SIG-M5 treated with dmso at 0.1 percent for 504 hours (cell line): ENCODE measurements around the gene NPAS3.

ENCODE experiments used
- DNase-seq: peaks from one replicate; lab custom pipeline; 2025; ENCODE audit not compliant: unreplicated experiment; lab: John Stamatoyannopoulos, UW

The NPAS3 gene

DNA sequence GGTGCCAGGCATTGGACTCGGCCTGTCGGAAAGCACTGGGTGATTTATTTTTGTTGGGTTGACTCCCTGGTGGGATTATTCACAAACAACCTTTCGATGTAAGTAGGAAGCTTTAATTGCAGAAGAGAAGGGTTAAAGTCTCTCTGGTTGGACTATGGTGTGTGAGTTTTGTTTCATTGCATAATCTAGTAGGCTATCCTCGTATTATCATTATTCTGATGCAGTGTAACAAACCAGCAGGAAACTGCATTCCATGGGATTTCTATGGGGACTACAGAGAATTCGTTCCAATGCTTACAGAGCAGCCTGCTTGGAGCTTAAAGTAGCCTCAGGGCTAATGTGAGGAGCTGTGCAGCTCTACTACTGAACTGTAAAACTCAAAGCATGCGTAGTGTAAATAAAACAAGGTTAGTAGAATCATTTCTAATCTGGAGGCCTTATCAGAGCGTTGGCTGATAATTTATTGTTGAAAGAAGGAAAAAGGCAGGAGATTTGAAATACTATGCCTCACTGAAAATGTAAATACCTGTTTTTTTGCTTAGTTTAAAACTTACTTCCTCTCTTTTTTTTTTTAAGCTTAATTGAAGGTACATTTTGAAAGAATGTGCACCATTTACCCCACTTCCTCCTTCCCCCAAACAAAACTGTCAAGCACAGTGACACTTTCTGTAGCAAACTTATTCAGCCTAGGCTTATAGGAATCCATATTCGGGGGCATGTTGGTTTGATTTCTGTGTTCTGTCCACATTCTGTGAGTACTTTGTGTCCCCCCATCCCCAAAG, 226.7 kb downstream of the NPAS3 start:
- DNase-seq, result peak; percentile 16

DNA sequence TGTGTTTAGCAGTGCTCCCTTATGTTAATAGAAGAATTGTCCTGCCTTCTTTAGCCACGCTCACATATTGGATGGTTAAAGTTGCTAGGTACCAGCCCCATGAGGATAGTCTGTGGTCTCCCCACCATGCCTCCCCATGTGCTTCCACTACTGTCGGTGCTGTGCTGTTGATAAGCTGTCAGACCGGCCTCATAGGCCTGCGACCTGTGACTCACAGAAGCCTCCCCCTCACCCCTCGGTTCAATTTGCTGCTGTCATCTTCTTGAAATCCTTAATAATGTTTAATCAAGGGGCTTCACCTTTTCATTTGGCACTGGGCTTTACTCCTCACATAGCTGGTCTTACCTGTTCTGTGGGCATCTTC, 227.2 kb downstream of the NPAS3 start:
- DNase-seq, result no peak

DNA sequence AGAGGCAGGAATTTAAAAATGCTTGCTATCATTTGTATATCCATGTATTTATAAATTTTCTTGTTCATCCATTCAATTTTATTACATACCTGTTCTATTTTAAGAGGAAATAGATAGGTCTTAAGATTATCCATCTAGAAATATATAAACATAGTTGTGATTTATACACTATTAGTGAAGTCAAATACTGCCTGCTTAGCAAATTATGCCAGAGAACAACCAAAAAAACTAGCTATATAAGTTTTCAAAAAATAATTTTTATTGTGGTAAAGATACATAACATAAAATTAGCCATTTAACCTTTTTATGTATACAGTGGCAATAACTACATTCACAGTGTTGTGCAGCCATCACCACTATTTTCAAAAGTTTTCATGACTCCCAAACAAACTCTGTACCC, 237.3 kb downstream of the NPAS3 start:
- DNase-seq, result no peak

DNA sequence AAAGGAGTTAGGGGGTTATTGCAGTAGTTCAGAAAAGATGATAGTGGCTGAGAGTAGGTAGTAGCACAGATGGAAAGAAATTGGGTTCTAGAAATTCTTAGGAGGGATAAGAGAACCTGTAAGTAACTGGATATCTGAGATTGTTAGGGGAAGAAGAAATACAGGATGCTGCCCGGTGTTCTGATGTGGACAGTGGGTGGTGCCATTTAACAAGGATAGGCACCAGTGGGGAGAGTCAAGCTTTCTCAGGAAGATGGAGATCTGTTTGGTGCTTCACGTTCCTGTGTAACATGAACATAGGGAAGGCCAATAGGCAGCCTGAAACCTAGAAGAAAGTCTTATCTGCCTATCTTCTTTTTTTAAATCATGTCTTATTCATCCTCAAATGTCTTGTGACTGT, 245.9 kb downstream of the NPAS3 start:
- DNase-seq, result peak; percentile 3

DNA sequence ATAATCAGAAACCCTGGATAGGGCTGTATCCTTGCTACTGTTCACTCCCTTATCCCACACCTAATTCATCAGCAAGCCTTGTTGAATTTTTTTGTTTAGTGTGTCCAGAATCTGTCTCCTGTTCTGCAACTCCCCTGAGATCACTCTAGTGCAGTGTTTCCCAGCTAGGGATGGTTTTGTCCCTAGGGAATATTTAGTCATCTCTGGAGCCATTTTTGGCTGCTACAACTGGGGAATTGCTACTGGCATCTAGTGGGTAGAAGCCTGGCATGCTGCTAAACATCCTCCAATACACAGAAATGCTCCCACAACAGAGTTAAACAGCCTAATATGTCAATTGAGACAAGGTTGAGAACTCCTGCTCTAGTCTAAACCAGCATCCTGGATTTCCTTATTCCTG, 248.0 kb downstream of the NPAS3 start:
- no peak for DNase-seq

DNA sequence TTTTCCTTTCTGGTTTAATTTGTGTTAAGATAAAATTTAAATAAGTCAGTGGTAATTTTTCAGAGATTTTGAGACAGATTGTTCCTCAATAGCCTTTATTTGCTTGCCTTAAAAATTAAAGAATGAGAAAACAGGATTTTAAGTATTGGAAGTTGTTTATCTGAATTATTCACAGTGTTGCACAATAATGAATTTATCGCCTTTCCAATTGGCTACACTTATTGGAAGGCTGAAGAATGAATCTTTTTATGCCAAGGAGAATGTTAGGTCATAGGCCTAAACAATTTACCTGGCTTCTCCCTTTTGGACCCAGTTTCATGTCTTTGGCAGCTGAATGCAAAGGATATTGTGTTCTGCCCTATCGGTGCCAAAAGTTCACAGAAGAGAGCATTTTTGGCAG, 250.2 kb downstream of the NPAS3 start:
- DNase-seq, result no peak

DNA sequence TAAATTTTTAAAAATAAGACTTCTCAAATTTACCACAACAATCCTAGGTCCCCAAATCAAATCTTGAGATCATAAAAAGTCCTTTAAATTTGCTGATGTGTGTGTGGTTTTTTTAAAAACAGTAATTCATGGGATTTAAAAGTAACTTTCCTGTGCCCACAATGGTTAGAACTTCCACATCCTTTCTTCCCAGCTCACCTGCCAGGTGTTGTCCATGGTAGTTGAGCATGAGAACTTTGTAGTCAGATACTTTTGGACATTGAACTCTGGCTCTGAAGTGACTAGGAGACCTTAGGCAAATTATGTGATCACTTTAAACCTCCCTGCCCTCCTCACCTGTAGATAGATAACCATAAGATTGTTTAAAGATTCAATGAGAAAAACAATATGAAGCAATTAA, 253.2 kb downstream of the NPAS3 start:
- no peak for DNase-seq

DNA sequence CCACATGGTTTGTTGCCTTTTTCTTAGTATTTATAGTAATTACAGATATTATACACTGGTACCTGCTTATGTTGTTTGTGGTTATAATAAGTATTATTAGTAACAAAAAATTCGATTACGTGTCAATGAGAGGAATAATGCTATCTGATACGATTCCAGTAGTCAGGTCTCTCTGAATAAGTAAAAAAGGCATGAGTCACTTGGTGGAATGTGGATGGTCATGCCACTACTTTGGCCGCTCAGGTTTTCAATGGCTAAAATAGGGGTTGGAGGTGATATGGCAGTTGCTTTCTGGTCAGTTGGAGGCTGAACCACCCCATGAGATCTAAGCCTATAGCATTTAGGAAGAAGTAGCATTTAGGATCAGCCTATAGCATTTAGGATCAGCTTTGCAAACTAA, 255.9 kb downstream of the NPAS3 start:
- no peak for DNase-seq

DNA sequence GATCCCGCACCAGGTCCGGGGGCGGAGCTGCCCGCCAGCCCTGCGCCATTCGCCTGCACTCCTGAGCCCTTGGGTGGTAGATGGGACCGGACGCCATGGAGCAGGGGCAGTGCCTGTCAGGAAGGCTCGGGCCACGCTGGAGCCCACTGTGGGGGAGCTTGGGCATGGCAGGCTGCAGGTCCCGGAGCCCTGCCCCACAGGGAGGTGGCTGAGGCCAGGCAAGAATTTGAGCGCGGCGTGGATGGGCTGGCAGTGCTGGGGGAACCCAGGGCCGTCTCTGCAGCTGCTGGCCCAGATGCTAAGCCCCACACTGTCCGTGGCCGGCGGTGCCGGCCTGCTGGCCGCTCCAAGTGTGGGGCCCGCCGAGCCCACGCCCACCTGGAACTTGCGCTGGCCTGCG, 260.0 kb downstream of the NPAS3 start:
- DNase-seq, result no peak

DNA sequence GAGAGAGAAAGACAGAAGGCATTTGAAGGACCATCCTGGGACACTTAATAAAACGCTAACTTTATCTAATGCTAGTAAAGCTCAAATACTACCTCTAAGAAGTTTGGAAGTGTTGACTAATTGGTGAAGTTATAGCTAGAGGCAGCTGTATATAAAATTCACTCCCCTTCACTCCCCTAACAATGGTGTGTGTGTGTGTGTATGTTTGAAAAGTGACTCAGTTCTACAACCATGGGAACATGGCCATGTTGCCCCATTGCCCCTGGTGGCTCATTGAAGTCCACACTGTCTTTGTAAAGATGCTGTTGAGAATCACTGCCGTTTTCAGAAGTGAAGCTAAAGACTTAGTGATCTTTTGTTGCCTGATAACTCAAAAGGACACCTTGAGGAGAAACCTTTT, 262.4 kb downstream of the NPAS3 start:
- DNase-seq, result no peak

DNA sequence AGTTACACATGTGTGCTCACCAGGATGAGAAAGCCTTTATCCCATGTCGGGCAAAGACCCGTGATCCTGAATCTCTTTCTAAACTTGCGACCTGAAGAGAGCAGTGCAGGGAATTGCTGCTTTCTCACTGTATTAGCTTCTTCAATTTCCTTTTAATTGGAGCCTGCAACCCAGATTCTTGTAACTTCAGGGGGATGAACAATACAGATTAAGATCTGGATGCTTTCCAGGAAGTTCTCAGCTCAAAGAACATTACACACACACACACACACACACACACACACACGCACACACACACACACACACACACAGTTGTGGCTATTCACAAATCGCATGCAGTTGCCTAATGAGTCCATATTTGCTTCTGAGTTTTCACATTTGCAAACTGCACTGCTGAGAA, 268.3 kb downstream of the NPAS3 start:
- DNase-seq, result no peak

DNA sequence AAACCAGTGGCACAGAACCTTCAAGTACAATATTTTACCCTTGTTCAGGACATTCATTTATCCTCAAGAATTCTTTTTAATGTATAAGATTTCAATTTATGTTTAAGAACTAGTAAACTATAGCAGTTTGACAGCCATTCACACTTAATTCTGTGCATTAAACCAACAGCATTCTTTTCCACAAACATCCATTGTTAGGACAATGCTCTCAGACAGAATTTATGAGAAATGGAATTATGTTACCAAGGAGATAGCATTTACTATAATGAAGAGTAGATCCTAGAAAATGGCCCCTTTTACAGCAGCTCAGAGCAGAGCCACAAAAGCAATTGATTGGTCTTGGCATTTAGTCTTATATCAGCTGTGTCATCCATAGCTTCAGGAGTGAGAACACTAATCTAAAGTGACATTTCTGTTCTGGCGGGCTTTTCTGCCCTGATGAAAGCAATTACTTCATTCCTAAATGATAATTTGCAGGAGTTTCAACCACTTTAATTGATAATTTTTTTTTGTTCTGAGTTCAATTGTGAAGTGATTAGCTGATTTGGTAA, 268.9 kb downstream of the NPAS3 start:
- no peak for DNase-seq

DNA sequence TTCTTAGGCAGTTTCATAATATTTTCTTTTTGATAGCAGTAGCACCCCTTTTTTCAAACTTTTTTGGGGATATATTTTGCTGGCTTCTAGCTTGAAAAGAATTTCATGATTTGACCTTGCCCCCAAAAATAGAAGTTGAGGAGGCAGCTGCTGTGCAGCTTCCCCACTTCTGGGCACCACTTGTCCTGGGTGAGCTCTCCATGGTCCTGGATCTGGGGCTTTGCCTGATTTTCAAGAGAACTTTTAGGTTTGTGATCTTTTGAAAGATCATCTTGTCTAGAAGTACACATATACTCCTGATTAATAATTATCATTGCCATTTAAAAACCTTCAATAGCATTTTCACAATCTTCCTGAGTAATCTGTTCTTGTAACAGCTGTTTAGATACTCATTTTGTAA, 271.6 kb downstream of the NPAS3 start:
- DNase-seq, result no peak

DNA sequence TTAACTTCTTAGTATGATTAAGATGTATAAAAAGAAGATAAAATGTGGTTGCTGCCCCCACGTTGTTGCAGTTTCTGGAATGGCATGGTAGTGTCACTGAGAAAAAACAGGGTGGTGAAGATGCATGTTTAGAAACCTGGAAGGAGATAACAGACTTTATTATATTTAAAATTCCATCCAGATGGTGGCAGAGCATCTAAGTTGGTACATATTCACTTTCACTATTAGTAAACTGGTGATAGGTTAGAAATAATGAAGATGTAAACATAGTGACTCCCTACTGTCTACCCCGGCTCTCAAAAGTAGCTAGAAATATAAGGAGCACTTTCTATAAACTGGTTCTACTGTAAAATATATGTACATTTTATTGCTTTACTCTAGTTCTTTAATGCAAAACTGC, 279.3 kb downstream of the NPAS3 start:
- DNase-seq, result no peak

DNA sequence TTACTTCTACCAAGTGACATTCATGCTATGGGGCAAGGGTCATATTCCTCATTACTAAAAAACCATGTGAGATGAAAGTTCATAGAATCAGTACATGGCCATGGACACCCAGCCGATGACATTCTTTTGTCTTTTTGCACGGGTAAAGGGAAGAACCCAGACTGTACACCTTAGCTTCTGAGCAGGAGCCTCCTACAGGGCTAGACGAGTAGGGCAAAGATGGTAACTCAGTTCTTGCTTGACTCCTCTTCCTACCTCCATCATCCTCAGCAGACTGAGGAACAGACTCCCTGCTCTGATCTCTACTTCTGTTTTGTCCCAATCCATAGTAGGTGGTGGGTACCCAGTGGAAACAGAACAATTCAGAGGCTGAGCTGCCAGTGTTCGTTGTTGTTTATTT, 281.3 kb downstream of the NPAS3 start:
- DNase-seq, result no peak

DNA sequence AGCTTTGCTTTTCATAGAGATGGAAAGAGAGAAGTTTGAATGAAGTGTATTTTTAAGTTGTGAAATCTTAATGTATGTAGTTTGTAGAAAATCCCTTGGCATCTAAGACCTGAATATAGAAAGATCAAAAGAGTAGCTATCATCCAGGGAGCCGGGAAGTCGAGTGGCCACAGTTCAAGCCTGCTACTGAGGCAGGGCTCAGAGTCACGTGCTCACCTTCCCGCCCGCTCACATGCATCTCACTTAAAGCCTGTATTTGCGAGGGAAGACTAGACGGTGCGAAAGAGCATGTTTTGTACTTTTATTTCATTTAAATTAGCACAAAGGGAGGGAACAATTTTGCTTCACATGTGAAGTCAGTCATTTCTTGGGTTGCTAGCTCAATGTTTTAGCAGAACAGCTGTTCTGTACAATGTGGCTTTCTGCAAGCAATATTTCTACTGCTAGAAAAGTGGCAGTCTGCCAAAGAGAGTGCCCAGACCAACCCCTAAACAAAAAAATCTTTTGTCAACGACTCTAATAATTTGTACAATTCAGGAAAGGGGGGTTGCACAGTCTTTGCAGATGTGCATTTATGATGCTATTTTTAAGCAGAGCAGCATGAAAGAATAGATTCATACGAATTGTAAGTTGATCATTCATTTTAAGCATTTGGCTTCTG, 290.7 kb downstream of the NPAS3 start:
- no peak for DNase-seq

DNA sequence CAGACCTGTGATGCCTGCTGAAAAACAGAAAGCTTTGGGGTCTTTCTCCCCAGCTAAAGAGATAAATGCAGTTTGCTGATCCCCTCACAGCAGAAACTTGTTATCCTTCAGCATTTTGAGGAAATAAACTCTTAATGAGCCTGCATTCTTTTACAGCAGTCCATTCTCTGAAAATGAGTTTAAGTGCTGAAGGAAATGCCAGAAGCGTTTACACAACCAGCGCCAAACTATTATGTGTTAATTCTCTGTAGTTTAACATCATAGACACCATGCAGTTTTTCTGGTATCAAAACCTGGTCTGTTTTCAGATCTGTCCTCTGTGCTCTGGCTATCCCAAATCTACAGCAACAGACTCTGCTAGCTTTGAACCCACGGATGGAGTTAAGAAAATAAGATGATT, 291.3 kb downstream of the NPAS3 start:
- DNase-seq, result no peak

DNA sequence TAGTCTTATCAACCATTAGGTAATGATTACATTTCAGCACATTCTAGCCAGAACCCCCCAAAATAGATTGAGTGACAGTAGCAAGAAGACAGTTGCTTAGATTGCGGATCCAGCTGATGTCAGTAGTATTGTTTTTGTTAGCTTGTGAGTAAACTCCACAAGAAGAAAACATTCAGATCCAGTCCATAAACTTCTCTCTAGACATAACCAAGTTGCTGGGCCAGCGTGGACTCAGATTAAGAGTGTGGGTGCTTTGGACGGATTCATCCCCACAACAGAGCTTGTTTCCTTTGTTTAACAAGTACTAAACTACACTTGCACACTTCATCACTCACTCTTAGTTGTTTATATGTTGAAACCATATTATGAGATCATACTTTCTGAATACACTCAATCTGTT, 293.4 kb downstream of the NPAS3 start:
- DNase-seq, result no peak

DNA sequence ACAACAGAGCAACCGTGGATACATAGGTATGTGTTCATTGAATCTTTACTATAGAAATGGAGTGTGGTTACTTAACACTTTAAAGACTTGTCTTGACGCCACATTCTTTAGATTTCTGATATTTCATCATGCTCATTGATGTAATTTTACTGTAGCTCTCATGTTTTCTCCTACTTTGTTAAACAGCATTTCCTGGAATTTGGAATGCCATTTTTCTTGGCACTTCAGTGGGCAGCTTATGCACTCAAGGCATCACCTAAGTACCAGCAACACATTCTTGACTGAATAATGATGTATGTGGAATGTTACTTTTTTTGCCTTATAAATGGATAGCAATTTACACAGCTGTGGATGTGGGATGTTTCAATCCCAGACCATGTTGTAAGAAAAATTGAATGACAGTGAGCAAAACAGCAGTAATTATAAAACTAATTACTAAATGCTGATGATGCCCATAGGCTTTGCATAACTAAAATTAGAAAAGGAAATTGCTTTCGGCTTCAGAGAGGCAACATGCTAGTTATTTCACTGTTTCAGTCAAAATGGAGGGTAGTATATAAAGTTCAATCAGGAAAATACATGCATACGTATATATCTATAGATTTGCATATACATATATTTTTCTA, 298.5 kb downstream of the NPAS3 start:
- no peak for DNase-seq

DNA sequence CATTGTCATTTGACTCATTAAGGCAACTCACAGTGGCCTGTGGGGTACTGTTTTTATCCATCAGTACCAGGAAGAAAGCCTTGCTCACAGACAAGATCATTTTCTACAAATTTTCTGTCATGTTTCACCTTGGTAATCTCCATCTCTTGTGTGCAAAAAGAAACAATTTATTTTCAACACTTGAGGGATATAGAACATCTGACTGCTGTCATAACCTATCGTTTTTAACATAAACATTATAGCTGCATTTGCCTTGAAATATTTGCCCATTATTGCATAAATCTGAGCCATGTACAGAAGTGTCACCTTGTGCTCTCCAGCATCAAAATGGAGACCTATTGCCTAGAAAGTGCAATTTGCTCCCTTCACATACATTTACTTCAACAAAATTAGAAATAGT, 300.8 kb downstream of the NPAS3 start:
- DNase-seq, result no peak

DNA sequence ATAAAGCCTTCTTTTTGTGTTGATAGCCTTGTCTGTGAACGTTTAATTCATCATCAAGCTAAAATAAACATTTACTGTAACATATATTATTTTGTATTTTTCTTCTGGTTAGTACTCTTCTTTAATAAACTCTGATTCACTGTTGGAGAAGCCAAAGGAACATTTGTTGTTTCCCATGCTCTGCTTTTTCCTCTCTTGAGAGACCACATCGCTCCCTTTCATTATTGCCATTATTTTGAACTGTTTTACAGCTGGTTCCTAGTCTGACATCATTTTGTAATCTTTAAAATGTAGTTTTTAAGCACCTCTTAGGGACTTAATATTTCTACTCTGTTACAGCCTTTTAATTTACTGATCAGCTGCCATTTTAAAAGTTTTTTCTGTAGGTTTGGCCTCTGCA, 301.8 kb downstream of the NPAS3 start:
- DNase-seq, result no peak

DNA sequence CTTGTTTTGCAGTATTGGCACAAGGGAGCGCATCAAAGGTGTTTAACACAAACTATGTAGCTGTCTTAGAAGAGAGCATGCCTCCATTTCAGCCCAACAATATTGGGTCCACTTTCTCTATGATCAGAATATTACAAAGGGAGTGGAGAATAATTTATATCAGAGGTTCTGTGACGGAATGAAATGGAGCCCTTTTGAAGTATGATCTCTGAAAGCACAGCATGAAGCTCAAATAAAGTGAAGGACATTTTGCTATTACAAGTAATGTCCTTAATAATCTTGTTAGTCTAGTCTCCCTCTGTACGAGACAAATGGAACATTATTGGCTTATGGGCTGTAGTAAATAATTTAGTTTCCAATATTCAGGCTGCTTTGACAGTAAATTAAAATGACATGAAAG, 302.7 kb downstream of the NPAS3 start:
- no peak for DNase-seq
